HG03064 (cell line): ENCODE data around the gene ST3GAL6.

Experiments used
- ATAC-seq: cut with Tn5 transposase; IDR thresholded peaks from one replicate; pipeline ENCODE4 v1.9.1; 2021; ENCODE audit warnings: low read depth; ENCODE audit not compliant: unreplicated experiment

ST3GAL6 gene

GRCh38 chr3:98737301-98737700 lies 25.8 kb upstream of the ST3GAL6 start:
- no peak for ATAC-seq

GRCh38 chr3:98739266-98739665 lies 23.9 kb upstream of the ST3GAL6 start:
- no peak for ATAC-seq

GRCh38 chr3:98740324-98740723 lies 22.8 kb upstream of the ST3GAL6 start:
- no peak for ATAC-seq

GRCh38 chr3:98741121-98741716 lies 21.9 kb upstream of the ST3GAL6 start:
- no peak for ATAC-seq

GRCh38 chr3:98743071-98743470 lies 20.1 kb upstream of the ST3GAL6 start:
- no peak for ATAC-seq

GRCh38 chr3:98744283-98744682 lies 18.9 kb upstream of the ST3GAL6 start:
- no peak for ATAC-seq

- ATAC-seq = no peak
Observed at GRCh38 chr3:98745718-98746117, 17.4 kb upstream of the ST3GAL6 start.

GRCh38 chr3:98746122-98746521 lies 17.0 kb upstream of the ST3GAL6 start:
- ATAC-seq = no peak

GRCh38 chr3:98746882-98747281 lies 16.3 kb upstream of the ST3GAL6 start:
- ATAC-seq = no peak

GRCh38 chr3:98750276-98750919 lies 12.7 kb upstream of the ST3GAL6 start:
- no peak for ATAC-seq

GRCh38 chr3:98754483-98754882 lies 8.7 kb upstream of the ST3GAL6 start:
- ATAC-seq = no peak

- no peak for ATAC-seq
Observed at GRCh38 chr3:98755601-98756000, 7.5 kb upstream of the ST3GAL6 start.

GRCh38 chr3:98759629-98760028 lies 3.5 kb upstream of the ST3GAL6 start:
- no peak for ATAC-seq

- no peak for ATAC-seq
Observed at GRCh38 chr3:98761643-98762229, 1.4 kb upstream of the ST3GAL6 start.

- ATAC-seq = no peak
Observed at GRCh38 chr3:98763819-98764418, 779 bp downstream of the ST3GAL6 start.

- ATAC-seq = no peak
Observed at GRCh38 chr3:98764472-98764884, 1.3 kb downstream of the ST3GAL6 start.

- no peak for ATAC-seq
Observed at GRCh38 chr3:98765721-98766120, 2.6 kb downstream of the ST3GAL6 start.

- no peak for ATAC-seq
Observed at GRCh38 chr3:98766924-98767323, 3.8 kb downstream of the ST3GAL6 start.

GRCh38 chr3:98768961-98769360 lies 5.8 kb downstream of the ST3GAL6 start:
- no peak for ATAC-seq

GRCh38 chr3:98769448-98769847 lies 6.3 kb downstream of the ST3GAL6 start:
- ATAC-seq = no peak

GRCh38 chr3:98770261-98771039 lies 7.3 kb downstream of the ST3GAL6 start:
- no peak for ATAC-seq
